Suprapubic skin (tissue), 4 donors: ENCODE measurements around the gene DYNC2H1.

Experiments used
- EP300 ChIP-seq: sonication (generic); formaldehyde crosslinking; IDR thresholded peaks from one replicate; pipeline ENCODE4 v1.6.1; 2017; ENCODE audit warnings: antibody characterized with exemption
- POLR2A ChIP-seq, 2 donors: fragments of 450-650 bp; IDR thresholded peaks; one replicate each; pipeline ENCODE4 v1.6.1; 2017; ENCODE audit warnings: antibody characterized with exemption in 2 of 2, mild to moderate bottlenecking in 2 of 2, moderate library complexity in 2 of 2
- POLR2AphosphoS5 ChIP-seq, 3 donors: sonication (generic); formaldehyde crosslinking; IDR thresholded peaks; one replicate each; pipeline ENCODE4 v1.6.1; 2017; ENCODE audit warnings: antibody characterized with exemption in 3 of 3
- TF ChIP-seq, protein P1 (sequence below), 2 donors: fragments of 200-600 bp in 1 of 2; fragments of 450-650 bp in 1 of 2; sonication (generic) in 1 of 2; IDR thresholded peaks; one replicate each; pipeline ENCODE4 v1.5.1; 2016 to 2019; ENCODE audit warnings: antibody characterized with exemption in 2 of 2, mild to moderate bottlenecking in 1 of 2, moderate library complexity in 1 of 2

DNA sequence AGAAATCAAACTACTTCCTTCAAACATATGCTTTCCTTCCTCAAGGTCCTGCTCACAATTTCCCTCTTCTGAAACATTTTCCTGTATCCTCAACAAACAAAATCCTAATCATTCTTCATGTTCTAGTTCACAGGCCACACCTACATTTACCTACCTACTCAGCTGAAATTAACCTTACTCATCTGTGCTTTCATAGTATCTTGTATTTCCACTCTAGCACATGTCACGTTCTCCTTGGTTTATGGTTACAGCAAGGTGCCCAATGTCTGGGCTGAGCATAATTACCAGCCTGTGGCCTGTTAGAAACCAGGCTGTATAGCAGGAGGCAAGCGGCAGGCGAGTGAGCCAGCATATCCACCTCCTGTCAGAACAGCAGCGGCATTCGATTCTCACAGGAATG, 30.5 kb upstream of the DYNC2H1 start:
- TF ChIP-seq POLR2A (IDR thresholded peaks at IDR 0.05) (no peak), POLR2AphosphoS5 (IDR thresholded peaks at IDR 0.05) (no peak), EP300 (no peak)
- TF ChIP-seq, protein P1, sequence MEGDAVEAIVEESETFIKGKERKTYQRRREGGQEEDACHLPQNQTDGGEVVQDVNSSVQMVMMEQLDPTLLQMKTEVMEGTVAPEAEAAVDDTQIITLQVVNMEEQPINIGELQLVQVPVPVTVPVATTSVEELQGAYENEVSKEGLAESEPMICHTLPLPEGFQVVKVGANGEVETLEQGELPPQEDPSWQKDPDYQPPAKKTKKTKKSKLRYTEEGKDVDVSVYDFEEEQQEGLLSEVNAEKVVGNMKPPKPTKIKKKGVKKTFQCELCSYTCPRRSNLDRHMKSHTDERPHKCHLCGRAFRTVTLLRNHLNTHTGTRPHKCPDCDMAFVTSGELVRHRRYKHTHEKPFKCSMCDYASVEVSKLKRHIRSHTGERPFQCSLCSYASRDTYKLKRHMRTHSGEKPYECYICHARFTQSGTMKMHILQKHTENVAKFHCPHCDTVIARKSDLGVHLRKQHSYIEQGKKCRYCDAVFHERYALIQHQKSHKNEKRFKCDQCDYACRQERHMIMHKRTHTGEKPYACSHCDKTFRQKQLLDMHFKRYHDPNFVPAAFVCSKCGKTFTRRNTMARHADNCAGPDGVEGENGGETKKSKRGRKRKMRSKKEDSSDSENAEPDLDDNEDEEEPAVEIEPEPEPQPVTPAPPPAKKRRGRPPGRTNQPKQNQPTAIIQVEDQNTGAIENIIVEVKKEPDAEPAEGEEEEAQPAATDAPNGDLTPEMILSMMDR (IDR thresholded peaks at IDR 0.05), result no peak
